Stimulated activated CD8-positive, alpha-beta memory T cell treated with anti-CD3 and anti-CD28 coated beads, Interleukin-12 subunit alpha, Interleukin-12 subunit beta, amount 100 ng/mL, for 24 hours (primary cell): ENCODE results near the gene ABCD2.
"Not testable (repeated sequence)": the region's sequence is repeated elsewhere in the genome, so short reads cannot be mapped to it uniquely, and the experiment has no call there.

Source experiments
- DNase-seq: peaks from one replicate; pipeline ENCODE4 v3.0.0-alpha.2; 2020; ENCODE audit errors: extremely low read depth

ABCD2 gene

DNA sequence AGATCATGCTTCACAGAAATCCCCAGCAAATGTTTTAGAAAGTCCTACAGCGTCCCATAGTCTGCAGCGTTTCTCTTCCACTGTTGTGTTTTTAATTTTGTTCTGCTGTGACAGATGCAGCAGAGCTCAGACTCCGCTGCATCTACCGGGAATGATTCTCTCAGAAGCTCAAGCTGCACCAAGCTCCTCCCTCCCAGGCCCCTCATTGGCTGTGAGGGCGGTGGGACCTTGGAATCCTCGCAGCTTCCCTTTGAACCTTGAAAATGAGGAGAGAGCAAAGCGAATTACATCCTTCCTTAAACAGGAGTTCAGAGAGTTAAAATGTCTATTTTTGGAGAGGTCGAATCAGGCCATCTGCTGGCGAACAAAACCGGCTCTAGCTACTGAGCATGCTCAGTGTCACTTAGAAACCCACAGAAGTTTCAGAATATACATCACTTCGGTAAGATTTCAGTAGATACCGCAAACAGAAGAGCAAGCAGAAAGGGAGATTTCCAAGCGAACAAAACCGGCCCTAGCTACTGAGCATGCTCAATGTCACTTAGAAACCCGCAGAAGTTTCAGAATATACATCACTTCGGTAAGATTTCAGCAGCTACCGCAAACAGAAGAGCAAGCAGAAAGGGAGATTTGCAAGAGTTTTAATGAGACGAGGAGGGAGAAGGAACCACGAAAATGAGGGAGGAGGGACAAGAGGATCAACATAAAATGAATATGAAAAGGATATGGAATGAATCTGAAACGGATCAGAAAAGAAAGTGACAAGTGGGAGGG is at the start of gene ABCD2:
ABCD2 (minus strand) TSS at position 144 of the 774 bp plus-strand sequence. CDS start 188 bp downstream, outside the sequence.
- no peak for DNase-seq

DNA sequence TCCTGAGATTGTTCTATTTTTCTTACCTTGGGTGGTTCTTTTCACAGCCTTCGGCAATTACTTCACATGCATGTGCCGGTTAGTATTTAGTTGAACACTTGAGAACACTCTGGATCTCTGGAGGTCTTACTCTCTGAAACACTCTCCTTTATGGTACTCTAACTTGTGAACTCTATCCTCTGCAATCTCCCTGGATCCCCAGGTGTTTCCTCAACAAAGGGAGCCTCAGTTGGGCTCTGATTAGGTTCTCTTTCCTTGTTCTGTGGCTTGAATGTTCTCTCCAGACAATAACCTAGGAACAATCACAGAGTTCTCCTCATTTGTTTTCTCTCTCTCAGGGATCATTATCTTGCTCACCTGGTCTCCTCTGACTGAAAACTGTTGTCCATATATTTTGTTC is 40.5 kb upstream of the ABCD2 start:
- no peak for DNase-seq

DNA sequence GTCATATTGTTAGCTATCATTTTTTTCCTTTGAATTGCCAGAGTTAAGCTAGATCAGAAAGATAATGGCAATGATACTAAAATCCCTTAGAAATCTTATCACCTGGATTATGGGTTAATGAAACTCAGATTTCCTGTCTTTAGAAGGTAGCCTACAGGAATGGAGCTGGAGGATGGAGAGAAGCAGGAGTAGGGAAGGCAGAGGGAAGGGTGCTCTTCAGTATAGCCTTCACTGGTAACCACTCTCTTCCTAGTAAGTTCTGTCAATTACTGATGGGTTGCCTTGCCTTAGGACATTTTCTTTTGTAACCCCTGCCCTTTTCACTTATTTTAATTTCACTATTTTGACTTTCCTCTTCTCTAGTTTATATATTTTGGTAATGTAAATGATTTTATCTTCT is 27.8 kb upstream of the ABCD2 start:
- no peak for DNase-seq

DNA sequence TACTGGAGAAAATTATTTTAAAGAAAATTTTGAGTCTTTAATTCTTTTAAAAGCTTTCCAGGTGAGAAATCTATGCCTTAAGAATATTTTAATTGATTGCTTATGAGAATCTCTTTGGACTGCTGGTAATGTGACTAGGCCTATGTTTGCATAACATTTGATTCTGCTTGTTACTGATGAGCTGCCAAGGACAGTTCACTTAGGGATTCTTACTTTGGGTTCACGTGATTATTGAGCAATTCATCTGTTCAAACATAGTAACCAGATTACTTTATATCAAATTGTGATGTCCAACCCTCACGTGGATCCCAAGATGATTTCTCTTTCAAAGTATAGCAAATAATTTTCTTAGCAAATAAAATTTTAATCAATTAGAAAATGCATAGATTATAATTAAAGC is 27.4 kb upstream of the ABCD2 start:
- DNase-seq = no peak

DNA sequence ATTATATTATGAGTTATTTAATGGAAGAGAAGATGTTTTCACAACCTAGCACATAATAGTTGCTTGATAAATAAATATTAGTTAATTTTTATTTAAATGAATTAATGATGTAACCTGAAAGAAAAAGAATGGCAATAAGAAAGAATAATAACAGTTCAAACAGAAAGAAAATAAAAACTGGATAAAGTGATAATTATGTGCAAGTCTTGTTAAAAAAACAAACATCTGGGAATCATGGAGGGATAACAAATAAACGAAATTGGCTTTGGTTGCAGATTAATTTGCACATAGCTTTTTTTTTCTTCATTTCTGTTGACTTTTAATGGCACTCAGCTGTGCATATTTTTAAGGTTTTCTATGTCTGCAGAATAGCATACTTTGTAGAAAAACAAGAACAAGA is 23.4 kb upstream of the ABCD2 start:
- no peak for DNase-seq

DNA sequence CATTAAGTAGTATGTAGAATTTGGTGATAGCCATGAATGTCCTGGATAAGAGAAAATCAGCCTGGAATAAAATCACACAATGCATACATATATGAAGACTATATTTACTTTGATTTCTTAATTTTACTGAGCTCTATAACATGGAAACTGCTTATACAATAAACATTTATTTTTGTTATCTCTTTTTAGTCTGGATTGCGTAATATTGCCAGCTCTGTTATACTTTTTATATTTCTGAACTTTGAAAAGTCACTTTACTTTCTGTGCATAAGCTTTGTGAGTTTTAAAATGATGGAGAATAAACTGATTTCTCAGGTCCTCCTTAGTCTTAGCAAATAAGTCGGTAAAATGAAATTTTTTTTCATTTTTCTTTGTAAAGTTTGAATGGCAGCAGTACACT is 19.2 kb upstream of the ABCD2 start:
- no peak for DNase-seq

DNA sequence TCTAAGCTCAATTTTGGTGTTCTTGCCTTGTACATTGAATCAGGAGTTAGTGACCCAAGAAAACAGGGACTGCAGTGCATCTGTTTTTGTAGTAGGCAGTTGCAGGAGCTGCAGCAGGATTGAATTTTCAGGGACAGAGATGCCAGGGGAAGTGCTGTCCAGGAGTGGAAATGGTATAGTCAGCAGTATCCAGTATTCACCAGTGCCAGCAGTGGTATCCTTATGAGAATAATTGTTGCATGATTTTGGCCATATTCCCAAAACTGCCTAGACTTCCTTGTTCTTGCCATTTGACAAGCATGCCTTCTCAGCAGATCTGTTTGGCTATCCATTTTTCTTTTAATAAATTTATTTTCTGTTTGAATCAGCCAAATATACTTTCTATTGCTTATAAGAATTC is 18.6 kb upstream of the ABCD2 start:
- no peak for DNase-seq

DNA sequence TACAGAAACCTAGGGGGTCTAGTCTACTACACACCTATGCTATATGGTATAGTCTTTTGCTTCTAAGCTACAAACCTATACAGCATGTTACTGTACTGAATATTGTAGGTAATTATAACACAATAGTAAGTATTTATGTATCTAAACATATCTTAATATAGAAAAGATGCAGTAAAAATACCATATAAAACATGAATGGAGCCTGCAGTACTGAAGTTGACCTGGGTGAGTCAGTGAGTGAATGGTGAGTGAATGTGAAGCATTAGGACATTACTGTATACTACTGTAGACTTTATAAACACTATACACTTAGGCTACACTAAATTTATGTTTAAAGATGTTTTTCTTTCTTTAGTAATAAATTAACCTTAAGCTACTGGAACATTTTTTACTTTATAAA is 13.1 kb upstream of the ABCD2 start:
- no peak for DNase-seq

DNA sequence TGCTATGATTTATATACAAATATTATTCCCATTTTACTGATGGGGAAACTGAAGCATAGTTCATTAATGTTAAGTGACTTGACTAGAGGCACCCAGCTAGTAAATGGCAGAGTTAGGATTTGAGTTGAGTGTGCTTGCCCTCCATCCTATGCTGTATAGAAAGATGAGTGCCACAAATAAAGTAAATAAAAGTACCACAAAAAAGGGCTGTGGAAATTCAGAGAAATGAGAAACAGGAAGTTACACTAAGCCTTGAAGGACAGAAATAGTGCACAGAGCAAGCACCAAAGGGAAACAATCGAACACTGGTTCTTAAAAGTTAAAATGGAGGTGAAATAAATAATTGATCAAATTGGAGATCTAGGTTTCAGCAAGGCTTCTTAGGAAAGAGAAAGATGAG is 9.2 kb upstream of the ABCD2 start:
- DNase-seq = no peak

DNA sequence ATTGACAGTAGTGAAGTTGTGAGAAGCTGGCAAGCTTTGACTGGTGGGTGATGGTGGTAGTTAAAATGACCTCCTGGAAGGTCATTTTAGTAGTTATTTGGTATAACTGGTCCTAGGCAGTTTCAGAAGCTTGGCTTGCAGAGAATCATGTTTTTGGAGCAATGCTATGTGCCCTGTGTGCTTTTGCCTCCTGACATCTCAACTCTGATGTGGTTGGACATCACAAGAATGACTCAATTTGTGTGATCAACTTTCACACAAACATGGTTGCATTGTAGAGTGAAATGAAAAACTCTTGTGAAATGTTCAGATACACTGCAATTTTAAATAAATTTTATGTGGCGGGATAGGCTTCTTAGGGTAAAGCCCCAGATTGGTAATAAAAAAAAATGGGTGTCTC is 8.3 kb upstream of the ABCD2 start:
- no peak for DNase-seq

DNA sequence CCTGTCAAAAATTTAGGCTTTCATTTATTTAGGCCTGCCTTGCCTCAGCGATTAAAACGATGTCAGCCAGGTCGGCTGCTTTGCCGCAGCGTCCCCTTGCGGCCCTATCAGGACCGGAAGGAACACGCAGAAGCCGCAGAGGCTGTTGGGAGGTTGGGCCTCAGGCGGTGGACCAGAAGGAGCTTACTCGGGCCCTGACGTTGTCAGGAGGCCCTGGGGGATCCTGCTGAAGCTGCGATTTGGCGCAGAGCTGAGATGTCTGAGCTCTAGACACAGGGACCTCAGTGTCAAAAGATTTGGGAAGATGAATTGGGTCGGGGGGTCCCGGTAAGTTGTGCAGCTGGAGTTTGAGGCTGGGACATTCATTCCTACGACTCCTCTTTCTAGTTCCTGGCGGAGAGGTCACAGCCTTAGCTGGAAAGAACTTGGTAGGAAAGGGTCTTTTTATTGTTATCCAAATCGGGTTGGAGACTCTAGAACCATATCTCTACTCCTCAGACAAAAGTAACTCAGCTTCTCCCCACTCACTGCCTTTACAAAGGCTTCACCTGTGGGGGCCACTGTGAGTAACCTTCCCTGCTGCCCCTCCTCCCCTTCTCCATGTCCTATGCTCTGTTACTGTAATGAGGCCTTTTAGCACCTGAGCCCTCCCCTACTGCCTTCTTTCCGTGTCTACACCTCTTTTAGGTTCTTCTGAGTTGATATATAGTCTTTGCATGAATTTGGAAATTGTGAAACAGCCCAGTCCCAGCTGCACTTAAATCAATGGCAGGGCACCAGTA is 6.6 kb upstream of the ABCD2 start:
- no peak for DNase-seq

DNA sequence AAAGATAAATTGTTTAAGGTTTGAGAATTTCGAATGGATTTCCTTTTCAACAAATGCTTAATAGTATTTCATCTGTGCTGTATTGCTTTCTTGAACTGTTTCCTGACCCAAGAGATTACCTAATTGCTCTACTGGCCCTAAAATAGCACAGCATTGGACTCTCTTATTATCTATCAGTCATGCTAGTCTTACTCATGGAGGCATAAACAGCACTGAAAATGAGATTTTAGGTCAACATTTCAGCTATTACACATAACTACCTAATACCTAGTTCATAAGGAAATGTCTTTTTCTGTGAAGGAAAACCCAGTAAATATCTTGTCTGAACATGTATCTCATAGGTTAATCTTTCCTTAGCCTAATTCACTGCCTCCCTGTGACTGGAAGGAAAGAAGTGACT is 4.3 kb upstream of the ABCD2 start:
- DNase-seq = no peak

DNA sequence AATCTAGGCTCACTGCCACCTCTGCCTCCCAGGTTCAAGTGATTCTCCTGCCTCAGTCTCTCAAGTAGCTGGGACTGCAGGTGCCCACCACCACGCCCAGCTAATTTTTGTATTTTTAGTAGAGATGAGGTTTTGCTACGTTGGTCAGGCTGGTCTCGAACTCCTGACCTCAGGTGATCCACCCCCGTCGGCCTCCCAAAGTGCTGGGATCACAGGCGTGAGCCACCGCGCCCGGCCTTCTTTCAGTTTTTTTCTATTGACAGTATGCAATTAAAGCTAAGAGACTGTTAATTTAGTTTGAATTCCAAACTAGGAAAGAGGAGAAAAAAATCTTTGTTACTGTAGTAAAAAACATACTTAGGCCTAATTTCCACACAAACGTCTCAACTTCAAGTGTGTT is 3.6 kb upstream of the ABCD2 start:
- DNase-seq = not testable (repeated sequence)

DNA sequence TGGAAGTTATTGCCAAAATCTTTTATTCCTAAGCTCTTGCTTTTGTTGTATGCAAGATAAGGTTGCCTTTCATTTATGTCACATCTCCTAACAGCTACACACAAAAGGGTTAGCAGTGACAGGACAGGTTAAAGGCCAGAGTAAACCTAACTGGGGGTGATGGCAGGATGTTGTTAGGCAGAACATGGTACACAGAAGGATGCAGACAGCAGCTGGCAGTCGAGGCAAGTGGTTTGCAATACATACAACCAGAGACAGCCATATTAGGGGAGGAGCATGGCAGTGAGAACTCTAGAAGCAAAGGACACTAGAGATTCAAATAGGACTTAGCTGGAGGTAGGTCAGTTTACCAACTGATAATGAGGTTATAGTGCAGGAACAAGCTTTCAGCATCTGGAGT is 2.7 kb upstream of the ABCD2 start:
- no peak for DNase-seq

DNA sequence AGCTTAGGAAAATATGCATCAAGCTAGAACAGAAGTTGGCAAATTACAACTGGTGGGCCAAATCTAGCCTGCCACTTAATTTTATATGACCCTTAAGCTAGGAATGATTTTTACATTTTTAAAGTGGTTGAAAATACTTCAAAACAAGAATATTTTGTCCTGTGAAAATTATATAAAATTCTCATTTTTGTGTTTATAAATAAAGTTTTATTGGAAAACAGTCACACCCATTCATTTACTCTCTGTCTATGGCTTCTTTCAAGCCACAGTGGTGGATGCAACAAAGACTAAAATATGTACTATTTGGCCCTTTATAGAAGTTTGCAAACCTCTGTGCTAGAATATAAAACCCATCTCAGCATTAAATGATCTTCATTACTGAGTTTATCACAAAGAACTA is 2.1 kb upstream of the ABCD2 start:
- no peak for DNase-seq

DNA sequence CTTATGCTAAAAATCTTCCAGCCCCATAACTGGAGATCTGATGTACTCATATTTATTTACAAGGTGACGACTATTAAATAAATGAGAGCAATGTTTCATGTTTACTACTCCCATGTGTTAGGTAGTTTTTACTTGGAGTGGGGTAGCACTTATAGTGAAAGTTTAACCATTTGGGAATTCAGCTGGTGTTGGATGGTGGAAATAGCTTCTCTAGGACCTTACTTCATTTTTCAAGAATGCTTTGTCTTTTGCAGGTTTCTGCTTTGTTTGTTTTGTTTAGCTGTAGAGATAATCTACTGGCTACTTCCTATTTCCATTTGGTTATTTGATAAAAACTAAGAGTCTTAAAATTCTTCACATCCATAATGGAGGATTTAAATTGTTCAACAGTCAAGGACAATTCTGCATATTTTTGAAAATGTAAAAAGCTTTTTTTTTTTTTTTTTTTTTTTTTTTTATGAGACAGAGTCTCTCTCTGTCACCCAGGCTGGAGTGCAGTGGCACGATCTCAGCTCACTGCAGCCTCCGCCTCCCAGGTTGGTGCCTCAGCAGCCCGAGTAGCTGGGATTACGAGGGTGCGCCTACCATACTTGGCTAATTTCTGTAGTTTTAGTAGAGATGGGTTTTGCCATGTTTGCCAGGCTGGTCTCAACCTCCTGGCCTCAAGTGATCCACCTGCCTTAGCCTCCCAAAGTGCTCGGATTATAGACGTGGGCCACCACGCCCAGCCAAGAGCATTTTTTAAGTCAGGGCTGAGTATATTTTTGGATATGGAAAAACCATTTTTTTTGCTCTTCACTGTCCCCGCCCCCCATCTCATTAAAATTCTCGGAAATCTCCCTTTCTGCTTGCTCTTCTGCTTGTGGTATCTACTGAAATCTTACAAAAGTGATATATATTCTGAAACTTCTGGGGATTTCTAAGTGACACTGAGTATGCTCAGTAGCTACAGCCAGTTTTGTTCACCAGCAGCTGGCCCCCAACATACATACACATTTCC is 1.4 kb upstream of the ABCD2 start:
- DNase-seq = no peak

DNA sequence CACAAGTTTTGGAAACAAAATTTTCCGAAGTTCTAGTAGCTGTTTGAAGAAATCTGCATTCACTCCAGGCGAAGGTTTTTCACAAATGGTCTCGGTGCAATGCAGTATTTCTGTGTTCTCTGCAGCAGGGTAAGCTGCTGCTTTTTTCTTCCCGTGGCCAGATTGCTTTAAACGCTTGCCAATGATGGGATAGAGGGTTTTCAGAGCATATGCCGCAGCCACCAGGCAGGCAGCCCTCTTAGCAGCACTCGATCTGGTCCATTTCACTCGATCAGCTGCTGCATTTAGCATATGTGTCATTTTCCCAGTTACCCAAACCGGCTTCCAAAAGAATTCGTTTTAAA is 315 bp downstream of the ABCD2 start:
- no peak for DNase-seq

DNA sequence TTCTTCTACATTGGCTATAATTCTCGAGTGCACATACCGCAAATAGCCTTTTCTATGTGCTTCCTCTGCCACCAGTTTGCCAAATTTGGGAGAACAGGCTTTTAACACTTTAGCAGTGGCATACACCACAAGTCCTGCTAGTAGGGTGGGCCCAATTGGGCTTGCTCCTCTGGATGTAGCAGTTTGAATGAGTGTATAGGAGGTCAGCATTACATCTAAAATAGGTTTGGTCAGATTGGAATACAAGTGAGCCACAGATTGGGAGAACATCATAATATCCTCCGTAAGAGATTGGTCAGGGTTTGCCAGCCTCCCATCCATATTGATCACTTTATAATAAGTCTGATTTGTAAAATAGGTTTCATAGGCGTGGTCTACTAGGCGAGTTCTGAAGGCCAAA is 902 bp downstream of the ABCD2 start:
- DNase-seq = no peak

DNA sequence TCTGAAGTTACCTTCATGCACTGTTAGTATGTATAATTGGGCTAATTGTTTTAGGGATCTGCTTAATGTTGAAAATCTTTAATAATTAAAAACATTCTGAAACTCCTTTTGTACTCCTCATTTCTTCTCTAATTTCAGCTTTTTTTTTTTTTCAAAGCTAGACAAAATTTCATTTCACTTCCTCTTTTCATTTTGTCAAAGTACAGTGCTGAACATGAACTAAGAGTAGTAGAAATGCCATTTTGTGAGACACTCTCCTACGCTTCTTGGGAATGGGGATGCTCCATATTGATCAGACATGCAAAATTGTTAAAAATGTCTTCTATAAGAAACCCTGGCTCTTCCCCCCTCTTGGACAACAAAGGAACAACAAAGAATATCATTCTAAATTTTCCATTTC is 1.7 kb downstream of the ABCD2 start:
- DNase-seq = no peak

DNA sequence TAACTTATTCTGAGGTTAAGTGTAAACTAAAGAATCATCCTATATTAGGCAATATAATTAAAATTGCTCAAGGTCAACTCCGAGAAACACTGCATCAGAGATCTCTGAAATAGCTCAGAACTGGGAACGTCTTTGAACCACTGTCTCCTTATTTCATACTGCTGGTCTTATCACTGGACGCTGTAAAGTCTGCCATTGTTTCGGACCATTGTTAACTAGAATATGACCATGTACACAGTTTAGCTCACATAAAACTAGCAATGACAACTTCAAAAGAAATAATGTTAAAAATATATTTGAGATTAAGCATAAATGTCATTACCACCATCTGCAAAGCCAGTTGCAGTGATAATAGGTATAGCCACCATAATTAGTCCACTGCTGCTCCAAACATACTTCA is 2.9 kb downstream of the ABCD2 start:
- DNase-seq = no peak

DNA sequence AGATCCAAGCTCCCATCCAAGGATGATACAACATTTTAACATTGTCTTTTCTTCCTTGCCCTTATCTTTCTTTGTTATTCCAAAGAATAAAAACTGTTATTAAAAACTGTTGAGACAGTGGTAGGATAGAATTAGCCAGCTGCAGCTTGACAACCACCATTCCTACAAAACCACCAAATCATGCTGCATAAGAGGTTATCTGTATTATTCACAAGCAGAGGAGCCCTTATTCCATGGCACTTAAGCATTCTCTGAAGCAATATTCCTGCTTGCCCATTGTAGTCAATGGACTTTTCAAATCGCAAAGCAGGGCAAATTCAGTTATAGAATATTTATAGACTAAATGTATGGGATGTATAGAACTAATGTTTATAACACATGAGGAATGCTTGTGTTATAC is 3.4 kb downstream of the ABCD2 start:
- DNase-seq = no peak

DNA sequence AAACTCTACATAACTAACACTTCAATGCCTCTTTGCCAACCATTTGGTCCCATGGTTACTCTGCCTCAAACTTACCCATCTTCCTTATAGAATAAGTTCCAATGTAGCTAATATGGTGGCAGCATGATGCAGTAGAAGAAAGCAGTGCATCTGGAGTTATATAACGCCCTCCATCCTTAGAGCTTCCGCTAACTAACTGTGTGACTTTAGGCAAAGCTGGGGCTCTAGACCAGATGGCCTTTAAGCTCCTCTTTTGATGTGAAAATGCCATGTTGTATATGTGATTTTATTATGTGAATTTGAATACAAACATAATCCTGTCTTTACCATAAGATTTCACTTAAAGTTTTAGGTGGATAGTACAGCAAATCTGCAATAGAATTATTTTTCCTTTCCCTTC is 6.1 kb downstream of the ABCD2 start:
- DNase-seq = no peak
